ENCODE measurements around the gene TMEM158.
A peak's percentile ranks its signal among the peaks of the same experiment; 100 is the strongest.

TMEM158 gene

DNA sequence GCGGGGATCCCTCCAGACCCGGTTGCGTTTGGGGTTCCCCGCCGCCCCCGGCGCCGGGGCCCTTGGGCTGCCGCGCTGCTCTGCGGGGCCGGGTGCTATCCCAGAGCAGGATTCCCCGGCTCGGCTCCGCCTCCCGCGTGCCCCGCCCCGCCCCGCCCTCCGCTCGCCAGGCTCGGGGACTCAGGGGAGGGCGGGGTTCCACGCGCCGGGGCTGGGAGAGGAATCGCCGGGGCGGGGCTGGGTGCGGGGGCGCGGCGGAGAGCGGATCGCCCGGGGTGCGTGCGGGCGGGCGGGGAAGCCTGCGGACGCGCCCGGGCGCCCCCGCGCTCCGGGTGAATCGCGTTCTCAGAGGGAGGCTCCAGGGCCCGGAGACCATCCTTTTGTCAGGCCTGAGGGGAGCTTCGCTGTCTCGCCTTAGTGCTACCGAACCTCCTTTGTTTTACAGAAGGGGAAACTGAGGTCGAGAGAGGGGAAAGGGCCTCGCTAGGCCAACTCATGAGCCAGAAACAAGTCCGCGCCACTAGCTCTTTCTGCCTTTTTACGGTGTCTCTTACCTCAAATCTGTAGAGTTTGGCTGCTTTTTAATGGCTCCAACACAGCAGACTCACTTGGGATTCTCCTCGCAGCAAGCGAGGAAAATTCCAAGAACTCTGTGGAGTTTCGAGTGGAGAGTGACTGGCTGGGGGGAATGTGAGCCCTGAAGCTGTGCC lies at the start of gene TMEM158:
Gene TMEM158 (minus strand): TSS at position 82 of the 710 bp plus-strand sequence. CDS start 260 bp downstream, outside the sequence.
- peak; percentile 92 for DNase-seq (ENCODE audit: low read depth, low spot score)

- DNase-seq (ENCODE audit: low read depth, low spot score): no peak
Measured at GRCh38 chr3:45275006-45275704, 49.1 kb upstream of the TMEM158 start.

- no peak for DNase-seq (ENCODE audit: low read depth, low spot score)
Measured at GRCh38 chr3:45273681-45274515, 47.8 kb upstream of the TMEM158 start.

GRCh38 chr3:45272828-45273470 lies 46.9 kb upstream of the TMEM158 start:
- no peak for DNase-seq (ENCODE audit: low read depth, low spot score)

DNA sequence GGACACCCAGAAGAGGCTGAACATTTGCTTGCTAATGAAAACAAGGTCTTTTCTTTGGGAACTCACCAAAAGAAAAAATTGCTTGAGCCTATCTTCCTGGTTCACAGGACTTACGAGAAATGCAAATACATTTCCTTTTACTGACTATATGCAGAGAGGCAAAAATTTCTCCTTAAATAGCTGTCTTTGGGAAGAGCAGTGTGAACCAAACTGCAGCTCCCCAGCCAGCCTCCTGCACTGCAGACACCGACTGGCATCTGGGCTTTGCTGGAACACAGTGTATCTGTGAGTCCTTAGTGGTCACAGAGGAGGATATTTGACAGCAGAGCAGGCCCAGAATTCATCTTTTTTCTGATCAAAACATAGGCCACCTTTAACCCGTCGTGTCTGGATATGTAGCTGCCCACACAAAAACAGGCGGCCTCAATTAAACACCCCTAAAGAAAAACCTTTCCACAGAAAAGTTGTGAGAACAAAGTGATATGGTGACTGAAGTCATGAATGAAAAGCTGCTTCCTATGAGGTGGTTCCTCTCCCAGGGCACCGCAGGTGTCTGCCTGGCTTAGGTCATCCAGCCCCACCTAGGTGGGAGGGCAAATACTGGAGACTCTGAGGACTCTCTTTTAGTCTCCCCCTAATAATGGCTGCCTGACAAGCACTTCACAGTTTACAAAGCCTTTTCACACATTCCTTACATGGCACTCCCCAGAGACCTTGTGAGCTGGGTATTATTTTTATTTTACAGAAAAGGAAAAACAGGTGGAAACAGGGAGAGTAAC lies 46.1 kb upstream of the TMEM158 start:
- no peak for DNase-seq (ENCODE audit: low read depth, low spot score)

DNA sequence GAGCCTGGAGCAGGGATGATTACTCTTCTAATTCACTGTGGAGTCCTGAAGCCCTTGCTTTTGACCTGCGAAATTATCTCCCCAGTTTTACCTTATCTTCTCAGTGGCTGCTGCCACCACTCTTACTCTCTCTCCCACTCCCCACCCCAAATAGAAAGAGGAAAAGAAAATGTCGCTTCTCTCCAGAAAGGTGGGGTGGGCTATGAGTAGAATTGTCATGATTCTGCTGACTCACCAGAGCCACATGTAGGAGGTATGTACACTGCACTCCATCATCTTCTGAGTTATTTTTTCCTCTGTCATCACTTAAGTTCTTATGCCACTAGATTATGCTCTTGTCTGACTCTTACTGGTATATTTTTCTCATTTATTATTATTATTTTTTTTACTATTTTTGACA lies 43.9 kb upstream of the TMEM158 start:
- DNase-seq (ENCODE audit: low read depth, low spot score): no peak

DNA sequence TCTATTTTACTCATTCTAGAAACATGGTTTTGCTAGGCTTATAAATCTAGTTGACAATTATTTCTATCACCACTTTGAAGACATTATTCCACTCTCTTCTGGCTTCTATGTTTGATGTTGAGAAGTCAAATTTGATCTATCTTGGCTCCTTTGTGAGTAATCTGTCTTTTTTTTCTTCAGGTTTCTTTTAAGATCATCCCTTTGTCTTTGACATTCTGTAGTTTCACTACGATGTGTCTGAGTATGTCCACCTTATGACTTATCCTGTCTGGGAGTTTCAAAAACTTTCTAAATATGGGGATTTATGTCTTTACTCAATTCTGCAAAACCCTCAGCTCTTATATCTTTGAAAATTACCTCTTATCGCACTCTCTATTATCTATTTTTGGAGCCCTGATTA lies 41.0 kb upstream of the TMEM158 start:
- DNase-seq (ENCODE audit: low read depth, low spot score): no peak

- no peak for DNase-seq (ENCODE audit: low read depth, low spot score)
Measured at GRCh38 chr3:45261333-45262110, 35.4 kb upstream of the TMEM158 start.

DNA sequence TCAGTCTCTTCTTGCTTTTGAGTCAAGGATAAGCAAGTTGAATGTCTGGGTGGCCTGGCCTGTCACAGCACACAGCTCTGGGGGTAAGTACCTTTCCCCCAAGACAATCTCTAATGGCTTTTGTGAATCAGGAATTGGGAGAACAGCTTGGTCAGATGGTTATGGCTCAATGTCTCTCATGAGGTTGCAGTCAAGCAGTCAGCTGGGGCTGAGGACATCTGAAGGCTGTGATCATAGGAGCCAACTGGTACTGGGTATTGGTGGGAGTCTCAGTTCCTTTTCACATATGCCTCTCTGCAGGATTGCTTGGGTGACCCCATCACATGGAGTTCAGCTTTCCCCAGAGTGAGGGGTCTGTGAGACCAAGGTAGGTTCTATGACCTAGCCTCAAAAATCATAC lies 33.0 kb upstream of the TMEM158 start:
- DNase-seq (ENCODE audit: low read depth, low spot score): no peak

GRCh38 chr3:45258317-45258716 lies 32.2 kb upstream of the TMEM158 start:
- no peak for DNase-seq (ENCODE audit: low read depth, low spot score)

- no peak for DNase-seq (ENCODE audit: low read depth, low spot score)
Measured at GRCh38 chr3:45253316-45253715, 27.2 kb upstream of the TMEM158 start.

DNA sequence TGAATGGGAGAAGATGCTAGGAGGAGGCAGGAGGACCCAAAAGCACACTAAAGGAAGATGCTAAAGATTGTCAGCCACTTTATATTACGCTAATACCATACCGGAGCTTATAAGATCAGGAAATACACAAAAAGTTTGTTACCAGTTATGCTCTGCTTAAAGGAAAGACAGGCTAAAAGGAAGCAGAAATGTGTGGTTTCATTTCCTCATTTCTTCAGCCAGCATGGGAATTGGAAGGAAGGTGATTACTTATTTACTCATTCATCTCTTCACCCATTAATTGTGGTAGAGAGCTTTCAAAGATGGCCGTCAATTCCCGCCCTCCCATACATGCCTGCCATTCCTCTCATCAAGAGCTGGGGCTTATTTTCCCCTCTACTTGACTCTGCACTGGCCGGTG lies 26.7 kb upstream of the TMEM158 start:
- DNase-seq (ENCODE audit: low read depth, low spot score): no peak

GRCh38 chr3:45249391-45249790 lies 23.3 kb upstream of the TMEM158 start:
- no peak for DNase-seq (ENCODE audit: low read depth, low spot score)

- peak; percentile 29 for DNase-seq (ENCODE audit: low read depth, low spot score)
Measured at GRCh38 chr3:45246241-45246640, 20.2 kb upstream of the TMEM158 start.

DNA sequence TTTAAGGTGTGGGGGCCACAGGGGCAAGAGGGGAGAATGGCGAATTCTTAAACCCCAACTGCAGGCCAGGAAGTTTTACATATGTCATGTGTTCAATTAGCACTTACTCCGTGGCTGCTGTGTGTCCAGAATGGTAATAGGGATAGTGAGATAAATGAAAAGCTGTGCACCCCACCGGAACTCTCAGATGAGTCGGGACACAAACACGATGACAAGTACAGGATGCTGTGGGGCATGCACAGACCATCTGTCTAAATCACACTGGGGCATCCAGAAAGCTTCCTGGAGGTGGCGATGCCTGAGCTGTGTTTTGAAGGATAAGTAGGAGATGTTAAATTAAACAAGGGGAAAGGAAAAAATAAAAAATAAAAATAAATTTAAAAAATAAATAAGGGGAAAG lies 18.3 kb upstream of the TMEM158 start:
- no peak for DNase-seq (ENCODE audit: low read depth, low spot score)

GRCh38 chr3:45241206-45241605 lies 15.1 kb upstream of the TMEM158 start:
- no peak for DNase-seq (ENCODE audit: low read depth, low spot score)

GRCh38 chr3:45240292-45240691 lies 14.2 kb upstream of the TMEM158 start:
- no peak for DNase-seq (ENCODE audit: low read depth, low spot score)

GRCh38 chr3:45239254-45239653 lies 13.2 kb upstream of the TMEM158 start:
- no peak for DNase-seq (ENCODE audit: low read depth, low spot score)

DNA sequence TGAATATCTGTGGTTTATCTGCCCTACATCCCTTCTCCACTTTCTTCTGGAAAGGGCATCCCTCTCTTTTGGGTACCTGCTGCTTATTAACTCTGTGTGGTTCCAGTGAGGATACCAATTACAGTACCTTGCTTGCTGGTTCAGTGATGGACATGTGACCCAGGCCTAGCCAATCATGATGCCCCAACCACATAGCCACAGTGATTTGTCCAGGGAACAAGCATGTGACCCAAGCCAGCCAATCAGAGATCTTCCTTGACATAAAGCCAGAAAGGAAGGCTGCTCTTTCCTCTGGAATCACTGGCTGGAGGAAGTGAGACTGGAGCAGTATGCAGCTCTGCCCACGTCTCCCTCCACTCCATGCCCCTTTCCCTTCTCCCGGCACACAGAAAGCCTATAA lies 10.9 kb upstream of the TMEM158 start:
- no peak for DNase-seq (ENCODE audit: low read depth, low spot score)

GRCh38 chr3:45235409-45235808 lies 9.3 kb upstream of the TMEM158 start:
- DNase-seq (ENCODE audit: low read depth, low spot score): no peak
